HPDE6-E6E7 (cell line): ENCODE results near the gene RBMS3.

Source experiments
- DNase-seq: peaks from one replicate; pipeline ENCODE4 v3.0.0; 2011; ENCODE audit warnings: missing footprints; ENCODE audit errors: extremely low spot score

RBMS3 gene

GRCh38 chr3:29880809-29881208 is 599.9 kb downstream of the RBMS3 start:
- DNase-seq, result no peak

GRCh38 chr3:29887451-29887850 is 606.6 kb downstream of the RBMS3 start:
- DNase-seq, result no peak

GRCh38 chr3:29889215-29889614 is 608.3 kb downstream of the RBMS3 start:
- no peak for DNase-seq

GRCh38 chr3:29890801-29891200 is 609.9 kb downstream of the RBMS3 start:
- no peak for DNase-seq

GRCh38 chr3:29892976-29893554 is 612.2 kb downstream of the RBMS3 start:
- DNase-seq, result no peak

- DNase-seq, result no peak
Observed at GRCh38 chr3:29896856-29897255, 616.0 kb downstream of the RBMS3 start.

- DNase-seq, result no peak
Observed at GRCh38 chr3:29898171-29898965, 617.5 kb downstream of the RBMS3 start.

- DNase-seq, result no peak
Observed at GRCh38 chr3:29899021-29899420, 618.1 kb downstream of the RBMS3 start.

GRCh38 chr3:29901097-29901496 is 620.2 kb downstream of the RBMS3 start:
- DNase-seq, result no peak

GRCh38 chr3:29903600-29903999 is 622.7 kb downstream of the RBMS3 start:
- DNase-seq, result no peak

GRCh38 chr3:29906906-29907305 is 626.0 kb downstream of the RBMS3 start:
- DNase-seq, result no peak

- no peak for DNase-seq
Observed at GRCh38 chr3:29912600-29913288, 631.9 kb downstream of the RBMS3 start.

- DNase-seq, result no peak
Observed at GRCh38 chr3:29914861-29915524, 634.1 kb downstream of the RBMS3 start.

- no peak for DNase-seq
Observed at GRCh38 chr3:29919571-29919970, 638.7 kb downstream of the RBMS3 start.

- no peak for DNase-seq
Observed at GRCh38 chr3:29922992-29923746, 642.3 kb downstream of the RBMS3 start.

GRCh38 chr3:29924783-29925561 is 644.1 kb downstream of the RBMS3 start:
- no peak for DNase-seq

GRCh38 chr3:29926378-29926777 is 645.5 kb downstream of the RBMS3 start:
- no peak for DNase-seq

GRCh38 chr3:29932696-29933325 is 651.9 kb downstream of the RBMS3 start:
- DNase-seq, result no peak

- no peak for DNase-seq
Observed at GRCh38 chr3:29933802-29934490, 653.1 kb downstream of the RBMS3 start.

GRCh38 chr3:29934751-29935150 is 653.9 kb downstream of the RBMS3 start:
- DNase-seq, result no peak
